ENCODE measurements around the gene SYCE3.

GRCh38 chr22:50576070-50576469 lies 13.4 kb upstream of the SYCE3 start:
- TF ChIP-seq, protein P1, sequence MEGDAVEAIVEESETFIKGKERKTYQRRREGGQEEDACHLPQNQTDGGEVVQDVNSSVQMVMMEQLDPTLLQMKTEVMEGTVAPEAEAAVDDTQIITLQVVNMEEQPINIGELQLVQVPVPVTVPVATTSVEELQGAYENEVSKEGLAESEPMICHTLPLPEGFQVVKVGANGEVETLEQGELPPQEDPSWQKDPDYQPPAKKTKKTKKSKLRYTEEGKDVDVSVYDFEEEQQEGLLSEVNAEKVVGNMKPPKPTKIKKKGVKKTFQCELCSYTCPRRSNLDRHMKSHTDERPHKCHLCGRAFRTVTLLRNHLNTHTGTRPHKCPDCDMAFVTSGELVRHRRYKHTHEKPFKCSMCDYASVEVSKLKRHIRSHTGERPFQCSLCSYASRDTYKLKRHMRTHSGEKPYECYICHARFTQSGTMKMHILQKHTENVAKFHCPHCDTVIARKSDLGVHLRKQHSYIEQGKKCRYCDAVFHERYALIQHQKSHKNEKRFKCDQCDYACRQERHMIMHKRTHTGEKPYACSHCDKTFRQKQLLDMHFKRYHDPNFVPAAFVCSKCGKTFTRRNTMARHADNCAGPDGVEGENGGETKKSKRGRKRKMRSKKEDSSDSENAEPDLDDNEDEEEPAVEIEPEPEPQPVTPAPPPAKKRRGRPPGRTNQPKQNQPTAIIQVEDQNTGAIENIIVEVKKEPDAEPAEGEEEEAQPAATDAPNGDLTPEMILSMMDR (IDR thresholded peaks at IDR 0.05) = no peak
- TF ChIP-seq ZFX (IDR thresholded peaks at IDR 0.05; ENCODE audit: borderline replicate concordance) = no peak
